ENCODE data around the gene ANGPTL2.

Gene ANGPTL2

GRCh38 chr9:127074561-127075548 is 47.6 kb downstream of the ANGPTL2 start:
- no peak for DNase-seq

GRCh38 chr9:127067603-127068220 is 54.7 kb downstream of the ANGPTL2 start:
- DNase-seq, result no peak

DNA sequence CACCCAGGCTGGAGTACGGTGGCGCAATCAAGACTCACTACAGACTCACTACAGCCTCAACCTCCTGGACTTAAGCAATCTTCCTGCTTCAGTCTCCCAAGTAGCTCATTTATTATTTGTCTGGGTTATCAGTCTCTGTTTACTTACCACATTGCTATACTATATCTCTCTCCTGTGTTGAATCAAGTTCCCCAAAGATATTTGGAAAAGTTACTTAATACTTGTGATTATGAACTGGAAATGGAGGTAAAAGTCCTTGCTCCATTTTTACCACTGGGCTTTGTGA is 55.6 kb downstream of the ANGPTL2 start:
- no peak for DNase-seq

DNA sequence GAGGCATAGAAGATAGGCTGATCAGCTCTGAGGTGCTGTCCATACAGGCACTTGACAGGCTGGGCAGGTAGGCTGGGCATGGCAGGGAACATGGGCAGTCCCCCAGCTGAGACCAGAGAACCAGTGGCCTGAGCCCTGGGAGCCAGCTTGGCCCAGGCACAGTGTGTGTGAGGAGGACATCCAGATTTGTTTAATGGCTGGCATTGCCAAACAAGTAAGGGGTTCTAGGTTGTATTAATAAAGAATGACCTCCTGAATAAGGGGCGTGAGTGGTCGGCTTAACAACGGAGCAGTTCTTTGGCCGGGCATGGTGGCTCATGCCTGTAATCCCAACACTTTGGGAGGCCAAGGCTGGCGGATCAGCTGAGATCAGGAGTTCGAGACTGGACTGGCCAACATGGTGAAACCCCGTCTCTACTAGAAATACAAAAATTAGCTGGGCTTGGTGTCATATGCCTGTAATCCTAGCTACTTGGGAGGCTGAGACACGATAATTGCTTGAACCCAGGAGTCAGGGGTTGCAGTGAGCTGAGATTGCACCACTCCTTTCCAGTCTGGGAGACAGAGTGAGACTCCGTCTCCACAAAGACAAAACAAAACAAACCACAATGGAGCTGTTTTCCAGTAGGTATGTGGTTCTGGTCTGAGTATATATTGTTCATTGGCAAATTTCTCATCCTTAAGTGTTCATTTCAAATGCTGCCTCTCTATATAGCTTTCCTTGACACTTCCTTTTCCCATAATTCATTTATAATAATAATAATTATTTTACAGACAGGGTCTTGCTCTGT is 56.2 kb downstream of the ANGPTL2 start:
- DNase-seq, result no peak

- no peak for DNase-seq
Measured at GRCh38 chr9:127065592-127065991, 56.8 kb downstream of the ANGPTL2 start.

DNA sequence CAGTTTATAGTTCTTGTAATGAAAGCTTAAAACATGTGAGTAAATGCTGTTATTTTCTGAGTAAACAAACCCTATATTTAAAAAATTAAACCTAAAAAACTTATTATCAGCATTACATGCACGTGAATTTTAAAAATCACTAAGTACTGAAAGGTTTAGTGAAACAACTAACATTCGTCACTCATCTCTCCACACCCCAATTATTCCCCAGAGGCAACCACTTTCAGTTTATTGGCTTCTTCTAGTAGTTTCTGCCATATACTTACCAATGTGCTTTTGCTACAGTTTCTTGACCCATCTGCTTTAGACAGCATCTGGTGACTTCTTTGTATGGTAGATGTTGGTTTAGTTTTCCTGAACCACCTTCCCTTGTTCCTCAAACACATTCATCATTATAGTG is 58.1 kb downstream of the ANGPTL2 start:
- no peak for DNase-seq

- no peak for DNase-seq
Measured at GRCh38 chr9:127061411-127061810, 61.0 kb downstream of the ANGPTL2 start.

DNA sequence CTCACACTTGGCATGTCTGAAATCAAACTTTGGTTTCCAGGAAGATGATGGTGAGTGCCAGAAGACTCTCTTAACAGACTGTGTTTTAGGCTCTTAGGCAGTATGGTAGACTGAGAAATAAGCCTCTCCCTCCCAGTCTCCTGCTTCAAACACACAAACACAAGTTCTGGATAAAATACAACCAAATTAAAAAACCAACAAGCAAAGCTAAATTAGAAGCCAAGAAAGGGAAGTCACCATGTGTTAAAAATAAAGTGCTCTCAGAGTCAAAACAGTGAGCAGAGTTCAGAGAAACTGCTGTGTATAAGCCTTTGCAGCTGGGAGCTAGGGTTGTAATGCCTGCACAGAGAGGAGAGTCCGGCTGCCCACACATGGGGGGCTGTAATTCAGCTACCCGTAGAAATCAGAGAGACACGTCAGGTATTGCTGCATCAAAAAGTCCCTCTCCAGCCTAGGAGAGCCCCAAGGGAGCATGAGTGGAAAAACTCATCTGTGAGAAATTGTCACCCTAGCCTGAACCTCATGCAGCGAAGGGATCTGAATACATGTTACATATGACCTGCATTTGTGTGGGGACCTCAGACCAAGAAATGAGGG is 62.6 kb downstream of the ANGPTL2 start:
- no peak for DNase-seq

DNA sequence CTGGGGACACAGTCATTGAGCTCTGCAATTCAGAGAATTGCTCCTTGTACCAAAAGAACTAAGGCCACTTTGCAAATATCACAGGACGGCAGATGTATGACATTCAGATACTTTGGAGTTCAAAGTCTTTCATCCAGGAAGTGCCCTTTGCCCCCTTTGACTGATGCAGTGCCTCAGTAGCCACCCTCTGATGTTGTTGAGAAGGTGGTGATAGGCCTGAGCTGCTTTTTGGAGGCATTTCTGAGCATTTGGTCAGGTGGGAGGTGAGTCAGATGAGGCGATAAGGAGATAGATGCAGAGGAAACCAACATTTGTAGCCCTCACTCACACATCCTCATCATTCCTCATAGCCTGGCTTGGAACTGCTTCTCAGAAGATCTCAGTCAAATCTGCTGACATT is 63.4 kb downstream of the ANGPTL2 start:
- no peak for DNase-seq

- no peak for DNase-seq
Measured at GRCh38 chr9:127058645-127059021, 63.8 kb downstream of the ANGPTL2 start.

GRCh38 chr9:127058011-127058644 is 64.3 kb downstream of the ANGPTL2 start:
- DNase-seq, result no peak

- no peak for DNase-seq
Measured at GRCh38 chr9:127056446-127056845, 66.0 kb downstream of the ANGPTL2 start.

DNA sequence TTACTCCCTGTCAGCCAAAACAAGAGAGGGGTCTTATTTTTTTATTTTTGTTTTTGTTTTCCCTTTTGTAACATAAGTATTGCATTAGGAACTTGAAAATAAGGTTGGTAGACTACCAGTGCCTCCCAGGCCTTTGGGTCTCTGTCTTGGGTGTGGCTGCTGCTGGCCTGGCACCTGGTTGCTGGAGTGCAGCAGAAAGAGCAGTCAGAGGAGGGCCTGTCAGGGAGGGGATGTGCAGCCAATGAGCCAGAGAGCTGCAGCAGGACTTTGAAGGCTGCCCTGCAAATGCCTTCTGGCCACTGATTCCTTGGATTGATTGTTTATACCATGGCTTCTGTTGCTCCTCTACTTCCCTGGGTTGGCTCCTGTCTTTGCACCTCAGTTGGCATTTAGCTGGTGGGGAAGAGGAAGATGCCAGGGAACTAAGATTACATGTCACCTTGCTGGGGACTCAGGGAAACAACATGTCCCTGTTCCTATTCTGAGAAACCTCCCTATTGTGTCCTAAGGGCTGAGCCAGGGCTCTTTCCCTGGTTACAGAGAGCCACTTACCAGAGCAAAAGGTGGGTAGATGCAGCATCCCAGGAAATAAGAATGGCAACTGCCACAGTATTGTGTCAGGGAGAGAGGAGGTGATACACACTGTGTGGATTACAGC is 66.6 kb downstream of the ANGPTL2 start:
- no peak for DNase-seq

DNA sequence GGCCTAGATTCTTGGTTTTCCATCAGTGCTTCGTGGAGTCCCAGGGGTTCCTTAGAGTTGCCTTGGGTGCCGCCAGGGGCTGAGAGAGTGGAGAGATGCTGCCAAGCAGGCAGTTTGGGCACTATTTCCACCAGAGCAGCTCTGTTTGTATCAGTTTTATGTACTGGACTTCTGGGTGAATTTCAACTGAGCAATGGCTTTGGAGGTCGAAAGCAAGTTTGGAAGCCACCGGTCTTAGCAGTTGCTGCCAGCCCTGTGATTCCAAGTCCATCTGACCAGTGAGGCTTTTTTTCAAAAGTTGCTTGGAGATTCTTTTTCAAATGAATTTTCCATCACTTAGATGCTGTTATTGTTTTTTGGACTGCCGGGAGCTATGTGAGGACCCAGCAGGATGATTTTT is 68.5 kb downstream of the ANGPTL2 start:
- DNase-seq, result no peak

GRCh38 chr9:127053057-127053821 is 69.2 kb downstream of the ANGPTL2 start:
- no peak for DNase-seq

DNA sequence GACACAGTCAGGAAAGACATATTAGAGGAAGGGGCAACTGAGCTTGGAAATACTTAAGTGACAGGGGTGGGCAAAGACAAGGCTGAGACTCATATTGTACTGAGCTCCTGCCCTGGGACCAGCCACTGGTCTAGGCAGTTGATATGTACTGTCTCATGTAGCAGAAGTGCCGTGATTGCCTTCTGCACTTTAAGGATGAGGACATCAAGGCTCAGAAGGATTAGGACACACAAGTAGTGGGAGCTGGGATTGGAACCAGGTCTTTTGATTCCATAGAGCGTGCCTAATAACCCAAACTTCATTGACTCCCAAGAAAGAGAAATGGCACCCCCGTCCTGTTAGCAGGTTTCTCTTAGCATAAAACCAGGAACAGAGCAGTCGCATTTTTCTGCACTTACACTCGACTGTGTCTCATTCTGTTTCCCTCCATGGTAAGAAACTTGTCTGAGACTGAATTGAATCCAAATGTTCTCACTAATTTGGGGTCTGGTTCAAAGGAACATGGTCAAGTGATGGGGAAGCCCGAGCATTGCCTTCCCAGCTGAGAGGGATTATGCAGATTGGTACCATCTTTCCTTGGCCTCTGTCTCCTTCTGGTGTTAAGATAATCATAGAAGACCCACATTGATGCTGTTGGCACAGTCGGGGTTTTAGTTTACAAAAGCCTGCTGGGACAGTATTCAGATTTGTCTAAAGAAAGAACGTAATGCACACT is 70.4 kb downstream of the ANGPTL2 start:
- DNase-seq, result no peak

DNA sequence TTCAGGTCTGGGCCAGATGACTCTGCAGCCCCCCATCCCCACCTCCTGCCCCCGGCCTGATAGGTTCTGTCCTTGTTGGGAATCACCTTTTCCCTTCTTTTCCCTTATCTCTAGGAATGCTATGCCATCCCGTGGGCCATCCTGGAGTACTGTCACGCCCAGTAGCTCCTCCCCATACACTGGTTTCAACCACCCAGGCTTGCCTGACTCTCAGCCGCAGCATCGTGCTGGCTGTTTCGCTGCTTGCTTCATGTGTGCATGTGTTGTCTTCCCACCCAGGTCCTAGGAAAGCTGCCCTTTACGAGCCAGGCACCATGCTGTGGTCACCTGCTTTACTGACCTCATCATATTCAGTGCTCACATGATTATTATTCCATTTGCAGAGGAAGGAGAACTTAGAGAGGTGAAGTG is 71.8 kb downstream of the ANGPTL2 start:
- no peak for DNase-seq

DNA sequence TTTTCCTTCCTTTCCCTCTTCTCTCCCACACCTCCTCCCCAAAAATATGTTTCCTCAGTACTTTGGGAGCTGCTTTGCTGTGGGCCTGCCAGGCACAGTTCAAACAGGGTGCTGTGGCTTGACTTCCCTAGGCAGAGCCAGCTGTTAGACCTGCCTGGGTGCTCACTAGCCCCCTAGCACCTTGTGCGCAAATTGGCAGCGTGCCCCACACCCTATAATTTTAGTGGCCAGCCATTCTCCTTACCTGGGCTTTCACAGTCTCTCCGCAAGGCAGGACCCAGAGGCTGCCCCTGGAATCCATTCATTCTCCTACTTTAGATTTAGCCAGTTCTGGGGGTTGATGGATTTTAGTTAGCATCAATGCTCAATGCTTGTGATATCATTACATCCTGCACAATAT is 72.3 kb downstream of the ANGPTL2 start:
- DNase-seq, result no peak

- no peak for DNase-seq
Measured at GRCh38 chr9:127049581-127049980, 72.9 kb downstream of the ANGPTL2 start.

- DNase-seq, result peak; percentile 34
Measured at GRCh38 chr9:127049044-127049443, 73.4 kb downstream of the ANGPTL2 start.

DNA sequence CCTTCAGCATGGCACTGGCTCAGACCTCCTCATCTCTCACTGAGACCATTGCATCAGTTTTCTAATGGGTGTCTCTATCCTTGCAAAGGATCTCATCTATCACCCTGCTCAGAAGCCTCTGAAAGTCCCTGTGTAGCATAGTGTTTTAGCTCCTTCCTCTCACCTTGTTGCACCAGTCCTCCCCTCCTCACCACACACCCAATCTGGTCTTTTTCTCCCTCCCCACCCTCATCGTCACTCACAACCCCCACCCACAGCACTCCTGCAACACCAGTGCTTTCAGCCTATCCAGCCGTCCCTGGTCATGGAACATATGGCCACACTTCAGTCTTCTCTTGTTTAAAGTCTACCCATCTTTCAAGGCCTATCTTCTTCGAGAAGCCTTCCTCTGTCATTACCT is 74.5 kb downstream of the ANGPTL2 start:
- DNase-seq, result no peak
